GM19023 (cell line): Measurements from ENCODE around the gene LRP4.

Experiments used
- ATAC-seq: cut with Tn5 transposase; IDR thresholded peaks from one replicate; pipeline ENCODE4 v1.9.1; 2021; ENCODE audit warnings: mild to moderate bottlenecking, moderate library complexity; ENCODE audit not compliant: unreplicated experiment

Gene LRP4

DNA sequence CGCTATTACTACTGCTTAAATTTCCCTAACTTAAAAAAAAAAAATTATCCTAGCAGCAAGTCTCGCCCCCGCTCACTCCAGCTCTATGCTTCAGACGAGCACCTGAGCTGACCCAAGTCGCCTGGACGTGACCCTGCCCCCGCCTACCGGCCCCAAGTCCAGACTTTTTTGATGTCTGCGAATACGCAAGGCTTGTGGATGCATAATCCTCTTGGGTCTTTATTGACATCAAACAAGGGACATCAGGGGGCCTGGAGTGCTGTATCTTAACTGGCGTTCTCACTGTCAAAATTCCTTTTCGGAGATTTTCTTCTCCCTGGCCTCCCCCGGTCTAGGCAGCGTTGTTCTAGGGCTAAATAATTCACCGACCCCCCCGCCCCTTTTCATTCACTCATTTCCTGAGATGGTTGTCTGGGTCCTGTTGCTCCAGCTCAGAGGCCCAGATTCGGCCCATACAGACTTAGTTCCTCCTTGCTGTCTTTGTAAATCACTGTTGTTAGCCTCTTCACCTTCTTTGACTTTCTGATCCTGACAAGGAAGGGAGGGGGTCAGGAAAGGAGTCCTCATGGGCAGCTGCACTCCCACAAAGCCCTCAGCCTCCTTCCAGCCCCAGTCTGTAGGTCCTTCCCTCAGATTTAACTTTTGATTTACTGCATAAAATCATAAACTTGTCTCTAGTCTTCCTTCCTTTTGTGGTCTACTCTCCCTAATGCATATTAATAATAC lies 601 bp upstream of the LRP4 start:
- ATAC-seq: no peak

DNA sequence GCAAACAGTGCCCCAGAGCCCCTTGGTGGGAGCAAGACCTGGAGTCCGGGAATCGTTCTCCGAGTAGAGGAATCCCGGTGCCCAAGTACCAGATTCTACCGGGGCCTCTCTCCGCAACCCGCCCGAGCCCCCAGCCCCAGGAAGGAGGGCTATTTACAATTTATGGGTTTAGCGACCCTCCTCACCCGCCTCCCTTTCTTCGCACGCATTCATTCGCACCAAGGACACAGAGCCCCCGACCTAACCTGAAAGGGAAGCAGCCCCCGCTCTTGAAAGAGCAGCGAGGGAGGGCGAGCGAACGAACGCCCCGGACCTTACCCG lies 628 bp downstream of the LRP4 start:
- no peak for ATAC-seq

GRCh38 chr11:46917109-46917761 lies 1.1 kb downstream of the LRP4 start:
- no peak for ATAC-seq

DNA sequence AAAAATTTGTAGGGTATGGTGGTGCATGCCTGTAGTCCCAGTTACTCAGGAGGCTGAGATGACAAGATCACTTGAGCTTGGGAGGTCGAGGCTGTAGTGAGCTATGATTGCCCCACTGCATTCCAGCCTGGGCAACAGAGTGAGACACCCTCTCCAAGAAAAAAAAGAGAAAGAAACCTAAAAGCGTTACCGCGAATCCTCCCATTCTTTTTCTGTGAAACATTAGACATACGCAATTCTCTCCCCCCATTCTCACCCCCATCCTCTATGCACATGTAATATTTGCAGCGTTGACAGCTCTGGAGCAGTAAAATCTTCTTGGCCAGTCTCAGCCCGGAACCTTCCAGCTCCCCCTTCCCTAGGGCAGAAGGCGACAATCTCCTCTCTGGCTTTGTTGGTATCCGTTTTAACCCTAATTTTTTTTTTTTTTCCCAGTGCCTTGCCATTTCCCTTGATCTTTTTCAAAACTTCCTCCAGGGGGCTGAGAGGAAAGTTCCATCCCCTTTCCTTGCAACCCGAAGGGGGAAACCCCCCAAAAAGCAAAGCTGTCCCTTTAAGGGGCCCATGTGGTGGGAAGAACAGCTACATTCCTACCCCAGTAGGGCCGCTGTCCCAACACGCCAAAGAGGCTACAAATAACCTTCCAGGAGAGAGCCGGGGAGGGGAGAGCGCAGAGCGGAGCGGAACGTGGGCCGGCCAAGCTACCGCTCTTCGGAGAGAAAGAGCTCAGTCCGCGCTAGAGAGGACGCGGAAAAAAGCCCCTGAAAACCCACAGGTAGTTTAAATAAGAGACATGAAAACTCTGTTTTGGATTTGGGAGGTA lies 1.9 kb downstream of the LRP4 start:
- no peak for ATAC-seq

- no peak for ATAC-seq
Measured at GRCh38 chr11:46914910-46915309, 3.4 kb downstream of the LRP4 start.

DNA sequence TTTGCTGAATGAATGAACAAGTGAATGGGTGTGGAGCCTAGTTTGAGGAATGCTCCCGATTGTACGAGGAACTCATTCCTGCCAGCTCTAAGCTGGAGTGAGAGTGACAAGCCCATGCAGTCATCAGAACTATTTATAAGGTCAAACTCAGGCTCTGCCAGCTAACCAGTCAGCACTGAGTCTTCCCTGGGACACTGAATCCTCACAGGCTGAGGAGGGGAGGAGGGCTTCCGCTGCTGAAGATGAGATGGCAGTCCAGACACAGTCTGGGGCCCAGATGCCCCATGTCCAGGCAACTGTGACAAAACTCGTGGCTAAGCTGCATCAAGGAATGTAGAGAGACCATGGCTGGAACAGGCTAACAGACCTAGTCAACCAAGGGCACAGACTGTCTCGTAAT lies 4.0 kb downstream of the LRP4 start:
- no peak for ATAC-seq

GRCh38 chr11:46913484-46913883 lies 4.9 kb downstream of the LRP4 start:
- no peak for ATAC-seq

DNA sequence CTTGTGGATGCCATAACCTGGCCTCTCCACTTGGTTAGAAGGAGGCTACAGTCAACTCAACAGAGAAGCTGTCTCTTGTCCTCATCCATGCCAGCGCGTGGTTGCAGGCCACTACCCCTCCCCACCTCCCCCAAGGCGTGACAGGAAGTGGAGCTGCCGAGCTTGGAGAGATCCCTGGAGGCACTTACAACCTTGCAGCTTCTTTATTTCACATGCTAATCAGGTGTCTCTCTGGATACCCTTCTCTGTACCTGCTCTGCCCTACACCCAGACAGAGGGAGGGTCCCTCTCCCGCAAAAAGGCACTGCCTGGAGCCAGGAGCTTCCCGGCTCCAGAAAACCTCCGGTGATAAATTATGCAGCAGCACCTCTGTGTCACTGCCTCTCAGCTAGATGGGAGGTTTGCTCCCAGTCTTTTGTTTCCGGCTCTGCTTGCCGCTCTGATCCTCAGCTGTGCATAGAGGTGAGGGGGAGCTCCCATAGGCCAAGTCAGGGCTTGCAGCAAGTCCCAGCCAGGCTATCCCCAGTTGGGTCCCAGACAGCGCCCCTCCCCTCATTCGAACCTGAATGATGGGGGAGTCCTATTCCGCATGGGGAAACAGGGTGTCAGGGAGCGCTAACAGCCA lies 5.7 kb downstream of the LRP4 start:
- ATAC-seq: no peak

DNA sequence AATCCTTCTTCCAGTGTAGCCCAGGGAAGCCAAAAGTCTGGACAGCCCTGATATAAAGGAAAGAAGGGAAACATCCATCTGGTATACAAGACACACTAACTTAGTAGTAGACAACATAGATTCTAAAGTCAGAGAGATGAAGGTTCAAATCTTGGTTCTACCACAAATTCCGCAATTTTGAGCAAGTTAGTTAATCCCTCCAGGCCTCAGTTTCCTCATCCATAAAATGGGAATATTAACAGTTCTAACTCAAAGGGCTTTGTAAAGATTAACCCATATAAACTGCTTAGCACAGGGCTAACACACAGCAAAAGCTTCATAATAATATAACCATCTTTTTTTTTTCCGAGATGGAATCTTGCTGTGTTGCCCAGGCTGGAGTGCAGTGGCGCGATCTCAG lies 10.7 kb downstream of the LRP4 start:
- ATAC-seq: no peak

DNA sequence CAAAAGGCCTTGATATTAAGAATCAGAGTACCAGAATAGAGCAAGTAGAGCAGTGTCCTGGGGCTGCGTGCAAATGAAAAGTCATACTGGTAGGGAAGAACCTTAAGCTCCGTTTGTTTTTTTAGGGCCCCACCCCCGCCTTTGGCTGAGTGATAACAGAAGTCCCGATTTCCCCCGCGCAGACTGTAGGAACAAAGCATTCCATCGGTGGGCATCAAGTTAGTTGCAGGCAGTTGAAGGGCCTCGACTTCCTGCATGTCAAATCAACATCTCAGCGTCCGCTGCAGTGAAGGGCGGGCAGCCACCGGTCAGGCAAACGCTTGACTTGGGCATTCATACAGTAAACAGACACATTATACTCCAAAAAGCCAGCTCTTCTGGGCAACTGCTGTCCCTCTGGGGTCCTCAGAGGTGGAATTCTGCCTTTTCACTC lies 11.7 kb downstream of the LRP4 start:
- ATAC-seq: no peak

- ATAC-seq: no peak
Measured at GRCh38 chr11:46905806-46906205, 12.5 kb downstream of the LRP4 start.

DNA sequence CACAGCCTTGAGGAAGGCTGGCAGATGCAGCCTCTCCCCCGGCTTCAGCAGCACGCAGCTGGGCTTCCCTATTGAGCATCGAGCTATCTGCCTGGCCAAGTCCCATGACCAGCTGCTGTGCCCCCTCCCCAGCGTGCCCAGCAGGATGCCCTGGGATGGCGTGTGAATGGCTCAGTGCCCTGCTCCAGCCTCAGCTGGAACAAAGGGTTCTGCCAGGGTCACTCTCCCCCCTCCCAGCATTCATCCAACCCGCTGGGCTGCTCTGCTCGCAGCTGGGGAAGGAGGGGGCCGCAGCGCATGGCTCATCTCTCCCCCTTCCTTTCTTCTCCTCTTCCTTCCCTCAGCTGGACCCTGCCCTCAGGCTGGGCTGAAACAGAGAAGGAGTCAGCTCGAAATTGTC lies 14.5 kb downstream of the LRP4 start:
- ATAC-seq: no peak

DNA sequence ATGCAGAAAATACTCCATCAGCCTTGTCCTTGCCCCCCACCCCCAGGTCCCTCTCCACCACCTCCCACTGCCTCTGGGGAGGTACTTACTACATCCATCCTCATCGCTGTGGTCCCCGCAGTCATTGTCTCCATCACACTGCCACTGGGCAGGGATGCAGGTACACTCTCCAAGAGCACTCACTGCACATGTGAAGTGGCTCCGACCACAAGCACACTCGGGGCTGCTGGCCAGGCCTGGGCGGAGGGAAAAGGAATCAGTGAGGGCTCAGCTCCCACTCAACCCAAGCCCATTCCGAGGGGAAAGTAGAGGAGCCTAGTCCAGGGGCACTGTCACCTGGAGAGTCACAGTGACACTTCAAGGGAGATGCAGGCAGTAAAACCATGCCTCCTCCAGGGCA lies 15.7 kb downstream of the LRP4 start:
- no peak for ATAC-seq

DNA sequence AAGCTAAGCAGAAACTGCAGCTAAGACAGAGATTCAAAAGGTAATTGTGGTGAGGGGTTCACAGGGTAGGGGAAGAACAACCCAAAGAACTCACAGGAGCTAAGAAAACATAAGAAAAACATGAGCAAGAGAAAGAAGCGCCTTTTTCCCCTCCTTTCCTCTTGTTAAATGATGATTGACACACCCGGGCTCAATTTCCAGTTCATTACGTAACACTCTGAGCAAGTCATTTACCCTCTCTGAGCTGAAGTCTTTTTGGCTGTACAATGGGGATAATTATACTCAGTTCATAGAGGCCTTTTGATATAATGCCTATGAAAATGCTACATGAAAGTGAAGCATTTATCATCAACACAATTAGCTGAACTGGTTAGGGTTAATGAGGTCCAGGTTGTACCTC lies 17.2 kb downstream of the LRP4 start:
- no peak for ATAC-seq

DNA sequence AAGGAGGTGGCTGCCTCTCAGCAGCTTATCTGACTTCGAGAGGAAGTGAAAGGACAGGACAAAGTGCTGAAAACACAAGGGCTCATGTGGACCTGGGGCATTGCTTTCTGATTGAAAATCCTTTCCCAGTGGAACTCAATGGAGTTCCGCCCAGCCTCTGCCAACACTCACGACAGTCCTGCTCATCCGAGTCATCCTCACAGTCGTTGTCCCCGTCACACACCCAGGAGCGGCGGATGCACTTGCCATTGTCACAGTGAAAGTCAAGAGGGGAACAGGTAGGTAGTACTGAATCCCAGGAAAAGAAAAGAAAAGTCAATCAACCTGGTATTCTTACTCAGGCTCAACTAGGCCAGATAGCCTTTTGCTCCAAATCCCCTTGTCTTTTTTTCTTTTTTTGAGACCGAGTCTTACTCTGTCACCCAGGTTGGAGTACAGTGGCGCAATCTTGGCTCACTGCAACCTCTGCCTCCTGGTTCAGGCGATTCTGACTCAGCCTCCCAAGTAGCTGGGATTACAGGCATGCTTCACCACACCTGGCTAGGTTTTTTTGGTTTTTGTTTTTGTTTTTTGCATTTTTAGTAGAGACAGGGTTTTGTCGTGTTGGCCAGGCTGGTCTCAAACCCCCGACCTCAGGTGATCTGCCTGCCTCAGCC lies 18.1 kb downstream of the LRP4 start:
- ATAC-seq: no peak

DNA sequence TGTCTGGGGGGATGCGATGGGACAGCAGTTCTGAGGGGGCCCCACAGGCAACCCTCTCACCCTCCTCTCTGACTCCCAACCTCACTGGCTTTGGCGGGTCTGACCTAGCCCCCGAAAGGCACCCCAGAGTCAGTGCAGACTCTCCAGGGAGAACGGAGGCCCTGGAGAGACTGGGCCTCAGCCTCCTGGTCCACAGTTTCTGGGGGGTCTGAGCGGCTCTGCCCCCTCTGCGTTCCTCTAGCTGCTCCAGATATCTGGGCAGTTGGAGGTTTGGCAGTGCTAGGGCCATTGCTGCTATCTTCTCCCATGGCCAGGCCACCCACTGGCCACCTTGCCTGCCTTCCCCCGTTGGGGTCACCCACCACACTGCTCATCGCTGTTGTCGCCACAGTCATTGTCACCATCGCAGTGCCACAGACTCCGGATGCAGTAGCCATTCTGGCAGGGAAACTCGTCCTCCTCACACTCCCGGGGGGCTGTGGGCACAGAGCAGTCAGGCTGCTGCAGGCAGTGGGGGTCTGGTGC lies 18.8 kb downstream of the LRP4 start:
- no peak for ATAC-seq

- no peak for ATAC-seq
Measured at GRCh38 chr11:46898396-46899095, 19.8 kb downstream of the LRP4 start.

DNA sequence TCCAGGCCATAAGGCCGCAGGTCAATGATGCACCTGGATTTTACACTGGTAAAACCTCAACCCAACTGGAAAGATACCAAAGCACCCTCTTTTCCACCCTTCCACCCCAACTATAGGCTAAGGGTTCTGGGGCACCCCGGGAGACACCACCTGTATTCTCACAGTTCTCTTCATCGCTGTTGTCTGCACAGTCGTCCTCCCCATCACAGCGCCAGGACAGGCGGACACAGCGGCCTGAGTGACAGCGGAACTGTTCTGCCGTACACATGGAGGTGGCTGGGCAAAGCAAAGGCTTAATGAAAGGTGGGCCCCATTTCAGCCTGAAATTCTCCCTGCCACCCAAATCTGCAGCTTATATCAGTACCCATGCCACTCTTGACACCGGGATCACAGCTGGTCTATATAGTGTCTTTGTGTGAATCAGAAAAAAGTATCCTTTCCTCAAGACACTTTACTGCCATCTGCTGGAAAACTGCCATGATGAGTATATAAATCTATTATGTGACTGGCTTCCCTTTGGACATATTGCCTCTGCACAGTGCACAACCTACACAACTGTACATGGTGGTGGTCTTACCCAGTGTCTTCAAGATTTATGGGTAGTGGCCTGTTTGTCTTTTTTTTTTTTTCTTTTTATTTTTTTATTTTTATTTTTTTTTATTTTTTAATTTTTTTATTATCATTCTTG lies 21.5 kb downstream of the LRP4 start:
- ATAC-seq: no peak

DNA sequence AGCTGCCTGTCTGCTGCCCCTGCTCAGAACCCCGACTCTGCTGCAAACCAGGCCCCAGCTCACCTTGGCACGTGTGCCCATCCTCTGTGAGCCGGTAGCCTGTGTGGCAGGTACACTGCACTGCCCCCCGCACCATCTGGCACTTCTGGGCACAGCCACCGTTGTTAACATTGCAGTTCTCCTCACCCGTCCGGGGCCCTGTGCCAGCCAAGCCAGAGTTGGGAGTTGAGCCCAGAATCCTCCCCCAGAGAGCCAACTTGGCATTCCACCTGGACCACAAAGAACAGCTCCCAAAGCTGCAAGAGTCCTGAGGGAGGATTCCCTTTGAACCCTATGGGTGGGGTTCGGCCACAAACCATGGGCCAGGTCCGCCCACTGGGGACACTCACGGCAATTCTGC lies 22.5 kb downstream of the LRP4 start:
- no peak for ATAC-seq

DNA sequence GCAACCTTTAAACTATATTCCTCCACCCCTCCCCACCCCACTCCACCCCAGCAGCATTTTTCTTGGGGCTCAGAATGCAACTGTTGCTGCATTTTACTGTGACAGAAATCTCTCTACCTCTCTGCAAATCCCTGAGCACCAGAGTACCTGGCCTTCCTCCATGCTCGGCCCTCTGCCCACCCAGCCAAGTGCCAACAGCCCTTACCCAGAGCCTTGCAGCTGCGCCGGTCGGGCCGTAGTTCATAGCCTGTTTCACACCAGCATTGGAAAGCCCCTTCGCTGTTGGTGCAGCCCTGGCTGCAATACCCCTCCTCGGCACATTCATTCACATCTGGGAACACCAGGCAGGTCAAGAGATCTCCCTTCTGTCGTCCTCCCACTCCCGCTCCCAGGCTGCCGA lies 23.4 kb downstream of the LRP4 start:
- ATAC-seq: no peak
